ENCODE data around the gene NEK6.

- TF ChIP-seq CTCF (IDR thresholded peaks at IDR 0.05) (no peak), EP300 (IDR thresholded peaks at IDR 0.05) (no peak), POLR2A (IDR thresholded peaks at IDR 0.05) (no peak), POLR2AphosphoS5 (IDR thresholded peaks at IDR 0.05) (no peak)
These were observed 20.3 kb downstream of the NEK6 start for GRCh38 chr9:124278054-124278540.

All from upper lobe of left lung (tissue), 4 donors.